Caco-2 (cell line): Measurements from ENCODE around the gene PKMYT1. TPM values are rescaled to one million over a fixed set of nuclear protein-coding genes. Genes with fewer than 3 reads are reported as not detected.

Experiments
- BruUV-seq: library from RNA; stranded (reverse); fragments of 400-500 nt; replicated peaks from 2 replicates; lab custom pipeline; 2021; lab: Mats Ljungman, UMichigan
- CTCF ChIA-PET: fragments of 300-600 bp; sonication (Branson Sonifier 250); formaldehyde crosslinking; loops from one replicate; lab custom pipeline; 2022; ENCODE audit warnings: antibody characterized with exemption; lab: Charles Lee
- POLR2A ChIA-PET: fragments of 300-600 bp; sonication (Branson Sonifier 250); formaldehyde crosslinking; loops from one replicate; lab custom pipeline; 2022; ENCODE audit warnings: antibody characterized with exemption; lab: Charles Lee
- DNase-seq, 2 experiments: peaks; one replicate each; pipeline versions ENCODE4 v3.0.0 to v3.0.0-alpha.2; 2020 to 2022
- H3K27me3 ChIP-seq: replicated peaks from 2 replicates; pipeline ENCODE4 v1.6.0; 2011; ENCODE audit warnings: low read length; ENCODE audit not compliant: control insufficient read depth, insufficient read depth
- H3K36me3 ChIP-seq: 2 replicates; pipeline ENCODE4 v1.5.1; 2011; ENCODE audit warnings: low read length; ENCODE audit not compliant: control insufficient read depth, insufficient read depth
- H3K4me1 ChIP-seq: fragments of 250-450 bp; sonication (Bioruptor Pico); 2 replicates; pipeline ENCODE4 v1.5.1; 2020; ENCODE audit warnings: mild to moderate bottlenecking
- H3K4me3 ChIP-seq: 2 replicates; pipeline ENCODE4 v1.5.1; 2011; ENCODE audit warnings: low read depth, mild to moderate bottlenecking, control low read depth, low read length
- H3K9me3 ChIP-seq: fragments of 250-450 bp; sonication (Bioruptor Pico); 2 replicates; pipeline ENCODE4 v1.5.1; 2020; ENCODE audit warnings: mild to moderate bottlenecking, moderate library complexity
- H3K27ac Mint-ChIP-seq: one replicate; pipeline ENCODE4 v1.8.0; 2022; ENCODE audit warnings: mixed read lengths; ENCODE audit not compliant: unreplicated experiment
- H3K27me3 Mint-ChIP-seq: one replicate; pipeline ENCODE4 v1.8.0; 2022; ENCODE audit warnings: mixed read lengths; ENCODE audit not compliant: insufficient read depth, unreplicated experiment
- H3K36me3 Mint-ChIP-seq: one replicate; pipeline ENCODE4 v1.8.0; 2022; ENCODE audit warnings: mild to moderate bottlenecking, mixed read lengths; ENCODE audit not compliant: insufficient read depth, unreplicated experiment
- H3K4me1 Mint-ChIP-seq: one replicate; pipeline ENCODE4 v1.8.0; 2022; ENCODE audit warnings: low read depth, mixed read lengths; ENCODE audit not compliant: unreplicated experiment
- H3K4me3 Mint-ChIP-seq: one replicate; pipeline ENCODE4 v1.8.0; 2022; ENCODE audit warnings: mild to moderate bottlenecking, moderate library complexity, mixed read lengths; ENCODE audit not compliant: unreplicated experiment
- H3K9me3 Mint-ChIP-seq: one replicate; pipeline ENCODE4 v1.8.0; 2022; ENCODE audit warnings: mixed read lengths; ENCODE audit not compliant: unreplicated experiment
- intact Hi-C: fragments of 100-400 bp; cut with micrococcal nuclease; formaldehyde crosslinking; loops from one replicate; pipeline ENCODE4 v1.10.0; 2022; ENCODE audit not compliant: unreplicated experiment
- total RNA-seq: library from RNA; stranded (reverse); gene quantifications from 2 replicates; pipeline ENCODE4 v1.2.3, GENCODE V29; 2022
- TF ChIP-seq, protein P1 (sequence below), 2 experiments: fragments of 200-600 bp in 1 of 2; IDR thresholded peaks; 1 replicate in 1 of 2; 2 replicates in 1 of 2; pipeline versions ENCODE4 v1.5.1 to v1.8.0; 2011 to 2022; ENCODE audit warnings: antibody characterized with exemption in 1 of 2, control low read depth in 1 of 2, inconsistent platforms in 1 of 2, low read depth in 1 of 2, low read length in 1 of 2, mild to moderate bottlenecking in 1 of 2, moderate library complexity in 1 of 2; ENCODE audit not compliant: insufficient read depth in 1 of 2, severe bottlenecking in 1 of 2, unreplicated experiment in 1 of 2

PKMYT1 gene
- total RNA-seq, 1 experiment from 2014 or later, result 73.7 TPM

DNA sequence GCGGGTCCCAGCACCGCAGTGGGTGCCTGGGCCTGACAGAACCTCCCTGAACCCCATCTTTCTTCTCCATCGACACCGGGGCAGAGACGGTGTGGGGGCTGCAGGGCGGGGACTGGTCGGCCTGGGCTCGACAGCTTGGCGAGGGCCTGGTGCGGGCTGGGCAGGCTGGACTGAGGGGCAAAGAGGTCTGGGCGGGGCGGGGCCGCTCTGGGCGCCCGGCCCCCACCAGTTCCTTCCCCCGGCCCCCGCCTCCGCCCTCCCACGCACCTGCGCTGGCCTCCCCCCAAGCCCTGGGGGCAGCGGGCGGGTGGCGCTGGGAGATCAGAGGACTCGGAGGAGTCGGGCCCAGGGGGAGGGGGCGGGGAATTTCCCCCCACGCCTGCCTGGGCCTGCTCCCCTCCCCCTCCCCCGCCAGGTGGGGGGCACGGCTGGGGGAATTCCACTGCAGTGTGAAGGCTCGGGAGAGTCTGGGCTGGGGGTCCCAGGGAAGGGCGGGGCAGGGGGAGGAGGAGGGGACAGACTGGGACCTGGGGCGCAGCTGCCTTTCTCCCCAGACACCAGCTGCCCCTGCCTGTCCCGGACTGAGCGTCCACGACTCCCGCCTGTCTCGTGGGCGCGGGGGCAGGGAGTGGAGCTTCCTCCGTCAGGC is 17.0 kb downstream of the PKMYT1 start:
- no peaks in the 10 kb centered on the region for H3K9me3 Mint-ChIP-seq
- BruUV-seq, result no TSS peak
- peak in 1 of 2 experiments; percentile 31 for DNase-seq
- ChIA-PET POLR2A (no interaction called here), CTCF (interaction anchor here (0.6 kb wide), 1 partner anchor 16 kb away, joined by 3 read pairs; no protein-coding TSS in a partner anchor)
- Histone ChIP-seq H3K4me1 (peaks cover 10% of the 10 kb centered on the region), H3K4me3 (peak overlapping the region; percentile 54), H3K27me3 (no peaks in the 10 kb centered on the region), H3K36me3 (no peaks in the 10 kb centered on the region), H3K9me3 (no peaks in the 10 kb centered on the region)
- H3K27me3 Mint-ChIP-seq, result no peaks in the 10 kb centered on the region
- H3K36me3 Mint-ChIP-seq, result peaks cover 10% of the 10 kb centered on the region
- intact Hi-C loops, result no loop called here
- H3K4me1 Mint-ChIP-seq, result no peaks in the 10 kb centered on the region
- H3K27ac Mint-ChIP-seq, result no peak overlapping the region
- TF ChIP-seq, protein P1, sequence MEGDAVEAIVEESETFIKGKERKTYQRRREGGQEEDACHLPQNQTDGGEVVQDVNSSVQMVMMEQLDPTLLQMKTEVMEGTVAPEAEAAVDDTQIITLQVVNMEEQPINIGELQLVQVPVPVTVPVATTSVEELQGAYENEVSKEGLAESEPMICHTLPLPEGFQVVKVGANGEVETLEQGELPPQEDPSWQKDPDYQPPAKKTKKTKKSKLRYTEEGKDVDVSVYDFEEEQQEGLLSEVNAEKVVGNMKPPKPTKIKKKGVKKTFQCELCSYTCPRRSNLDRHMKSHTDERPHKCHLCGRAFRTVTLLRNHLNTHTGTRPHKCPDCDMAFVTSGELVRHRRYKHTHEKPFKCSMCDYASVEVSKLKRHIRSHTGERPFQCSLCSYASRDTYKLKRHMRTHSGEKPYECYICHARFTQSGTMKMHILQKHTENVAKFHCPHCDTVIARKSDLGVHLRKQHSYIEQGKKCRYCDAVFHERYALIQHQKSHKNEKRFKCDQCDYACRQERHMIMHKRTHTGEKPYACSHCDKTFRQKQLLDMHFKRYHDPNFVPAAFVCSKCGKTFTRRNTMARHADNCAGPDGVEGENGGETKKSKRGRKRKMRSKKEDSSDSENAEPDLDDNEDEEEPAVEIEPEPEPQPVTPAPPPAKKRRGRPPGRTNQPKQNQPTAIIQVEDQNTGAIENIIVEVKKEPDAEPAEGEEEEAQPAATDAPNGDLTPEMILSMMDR (IDR thresholded peaks at IDR 0.05; ENCODE audit: insufficient read depth in 1 of 2, low read depth in 1 of 2, low read length in 1 of 2, severe bottlenecking in 1 of 2, unreplicated experiment in 1 of 2), result no peak
- H3K4me3 Mint-ChIP-seq, result peak overlapping the region; percentile 93

DNA sequence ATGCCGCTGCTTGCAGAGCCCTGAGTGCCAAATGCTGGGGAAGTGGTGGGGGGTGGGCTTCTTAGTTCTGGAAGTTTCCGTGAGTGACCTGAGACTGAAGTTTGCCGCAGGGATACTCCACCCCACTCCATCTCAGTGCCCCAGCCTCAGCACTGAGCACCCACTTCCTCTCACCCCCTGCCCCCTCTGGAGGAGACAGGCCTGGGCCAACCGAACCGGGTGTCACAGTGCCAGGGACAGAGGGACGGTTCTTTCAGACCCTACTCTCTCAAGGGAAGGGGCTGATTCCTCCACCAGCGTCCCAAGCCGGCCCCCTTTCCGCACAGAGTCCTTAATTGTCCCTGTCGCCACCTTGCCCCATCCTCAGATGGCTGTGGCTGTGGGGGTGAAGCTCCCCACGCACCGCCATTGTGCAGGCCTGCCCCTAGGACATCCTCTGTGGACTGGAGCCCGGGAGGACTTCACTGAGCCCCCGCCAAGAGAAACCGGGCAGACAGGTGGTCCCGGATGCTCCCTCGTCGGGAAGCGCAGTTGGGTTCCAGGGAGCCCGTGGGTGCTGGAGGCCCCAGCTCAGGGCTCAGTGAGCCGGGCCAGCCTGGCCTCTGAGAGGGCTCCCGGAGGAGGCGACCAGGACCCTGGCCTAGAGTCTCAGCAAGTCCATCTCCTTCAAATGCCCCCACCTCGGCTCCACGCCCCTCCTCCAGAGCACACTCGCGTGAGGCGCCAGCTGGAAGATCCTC is 17.7 kb downstream of the PKMYT1 start:
- intact Hi-C loops, result no loop called here
- no TSS peak for BruUV-seq
- Histone ChIP-seq H3K27me3 (no peaks in the 10 kb centered on the region), H3K4me1 (peaks cover 6% of the 10 kb centered on the region), H3K36me3 (no peaks in the 10 kb centered on the region), H3K9me3 (no peaks in the 10 kb centered on the region), H3K4me3 (no peak overlapping the region)
- ChIA-PET POLR2A (no interaction called here), CTCF (interaction anchor here (0.6 kb wide), 1 partner anchor 15 kb away, joined by 3 read pairs; no protein-coding TSS in a partner anchor)
- H3K36me3 Mint-ChIP-seq, result peaks cover 10% of the 10 kb centered on the region
- DNase-seq, result peak in 1 of 2 experiments; percentile 37
- no peaks in the 10 kb centered on the region for H3K4me1 Mint-ChIP-seq
- no peaks in the 10 kb centered on the region for H3K9me3 Mint-ChIP-seq
- TF ChIP-seq, protein P1 (IDR thresholded peaks at IDR 0.05; ENCODE audit: insufficient read depth in 1 of 2, low read depth in 1 of 2, low read length in 1 of 2, severe bottlenecking in 1 of 2, unreplicated experiment in 1 of 2), result no peak
- H3K27ac Mint-ChIP-seq, result no peak overlapping the region
- no peaks in the 10 kb centered on the region for H3K27me3 Mint-ChIP-seq
- no peak overlapping the region for H3K4me3 Mint-ChIP-seq

GRCh38 chr16:2960183-2961010 is 19.8 kb downstream of the PKMYT1 start:
- Histone ChIP-seq H3K4me1 (peaks cover 14% of the 10 kb centered on the region), H3K36me3 (no peaks in the 10 kb centered on the region), H3K27me3 (no peaks in the 10 kb centered on the region), H3K9me3 (no peaks in the 10 kb centered on the region), H3K4me3 (no peak overlapping the region)
- H3K27me3 Mint-ChIP-seq, result no peaks in the 10 kb centered on the region
- H3K9me3 Mint-ChIP-seq, result no peaks in the 10 kb centered on the region
- peak in 1 of 2 experiments; percentile 40 for DNase-seq
- H3K27ac Mint-ChIP-seq, result no peak overlapping the region
- intact Hi-C loops, result no loop called here
- H3K36me3 Mint-ChIP-seq, result peaks cover 10% of the 10 kb centered on the region
- H3K4me3 Mint-ChIP-seq, result no peak overlapping the region
- no TSS peak for BruUV-seq
- ChIA-PET POLR2A (no interaction called here), CTCF (interaction anchor here (1.2 to 2.4 kb wide), 2 partner anchors 10 to 77 kb away, joined by 3 to 10 read pairs; partner anchors contain the start of gene FLYWCH2)
- H3K4me1 Mint-ChIP-seq, result no peaks in the 10 kb centered on the region
- TF ChIP-seq, protein P1 (IDR thresholded peaks at IDR 0.05; ENCODE audit: insufficient read depth in 1 of 2, low read depth in 1 of 2, low read length in 1 of 2, severe bottlenecking in 1 of 2, unreplicated experiment in 1 of 2), result no peak
